Central memory CD4-positive, alpha-beta T cell (primary cell): ENCODE results near the gene PTGFRN.
"Not testable (repeated sequence)": the region's sequence is repeated elsewhere in the genome, so short reads cannot be mapped to it uniquely, and the experiment has no call there.

Experiments used
- DNase-seq: peaks from one replicate; pipeline ENCODE4 v3.0.0; 2022

Gene PTGFRN

GRCh38 chr1:116972674-116973030 is 62.9 kb downstream of the PTGFRN start:
- no peak for DNase-seq

GRCh38 chr1:116980309-116980708 is 70.6 kb downstream of the PTGFRN start:
- not testable (repeated sequence) for DNase-seq

- no peak for DNase-seq
Observed at GRCh38 chr1:116981521-116982037, 71.9 kb downstream of the PTGFRN start.

- DNase-seq, result no peak
Observed at GRCh38 chr1:116982319-116983004, 72.7 kb downstream of the PTGFRN start.

- DNase-seq, result no peak
Observed at GRCh38 chr1:116983112-116983511, 73.4 kb downstream of the PTGFRN start.

- no peak for DNase-seq
Observed at GRCh38 chr1:116983678-116984077, 74.0 kb downstream of the PTGFRN start.

- DNase-seq, result no peak
Observed at GRCh38 chr1:116984406-116985160, 74.9 kb downstream of the PTGFRN start.

GRCh38 chr1:116986421-116987255 is 76.9 kb downstream of the PTGFRN start:
- DNase-seq, result peak; percentile 22

GRCh38 chr1:116987256-116987555 is 77.5 kb downstream of the PTGFRN start:
- peak; percentile 70 for DNase-seq

- DNase-seq, result no peak
Observed at GRCh38 chr1:116988248-116988647, 78.5 kb downstream of the PTGFRN start.

GRCh38 chr1:116988908-116989307 is 79.2 kb downstream of the PTGFRN start:
- no peak for DNase-seq

GRCh38 chr1:116989835-116990234 is 80.1 kb downstream of the PTGFRN start:
- no peak for DNase-seq

- no peak for DNase-seq
Observed at GRCh38 chr1:116990612-116991151, 81.0 kb downstream of the PTGFRN start.

GRCh38 chr1:116991171-116991845 is 81.6 kb downstream of the PTGFRN start:
- DNase-seq, result no peak

GRCh38 chr1:116991918-116992317 is 82.2 kb downstream of the PTGFRN start:
- DNase-seq, result no peak

GRCh38 chr1:116993286-116993685 is 83.6 kb downstream of the PTGFRN start:
- DNase-seq, result no peak

GRCh38 chr1:116994411-116994810 is 84.7 kb downstream of the PTGFRN start:
- DNase-seq, result no peak

- no peak for DNase-seq
Observed at GRCh38 chr1:116997066-116997465, 87.3 kb downstream of the PTGFRN start.

GRCh38 chr1:116997636-116998035 is 87.9 kb downstream of the PTGFRN start:
- no peak for DNase-seq

- no peak for DNase-seq
Observed at GRCh38 chr1:116999596-116999995, 89.9 kb downstream of the PTGFRN start.

GRCh38 chr1:117000142-117000541 is 90.4 kb downstream of the PTGFRN start:
- DNase-seq, result no peak

GRCh38 chr1:117001254-117001927 is 91.7 kb downstream of the PTGFRN start, which contains the start of gene CD101:
CD101 (plus strand) TSS chr1:117001760; CDS start chr1:117001818, 58 bp downstream.
- no peak for DNase-seq
